Activated naive CD4-positive, alpha-beta T cell treated with anti-CD3 and anti-CD28 coated beads, Interleukin-2, amount 50 U/mL, for 72 hours (primary cell): ENCODE data around the gene PREPL. TPM values are rescaled to one million over a fixed set of nuclear protein-coding genes. Genes with fewer than 3 reads are reported as not detected.
"Not testable (repeated sequence)": the region's sequence is repeated elsewhere in the genome, so short reads cannot be mapped to it uniquely, and the experiment has no call there.

Source experiments
- ATAC-seq, 2 donors: fragments of 150-1000 bp; cut with Tn5 transposase; 2 replicates each; pipeline ENCODE4 v1.10.0; 2021; ENCODE audit warnings: mild to moderate bottlenecking in 2 of 2, moderate library complexity in 2 of 2
- DNase-seq, 2 donors: peaks; one replicate each; pipeline ENCODE4 v3.0.0; 2021 to 2022; ENCODE audit warnings: low spot score in 2 of 2
- H3K27ac Mint-ChIP-seq, 2 donors: one replicate each; pipeline ENCODE4 v1.8.0; 2022; ENCODE audit warnings: mild to moderate bottlenecking in 2 of 2, mixed read lengths in 2 of 2
- H3K36me3 Mint-ChIP-seq, 2 donors: one replicate each; pipeline ENCODE4 v1.8.0; 2022; ENCODE audit warnings: mixed read lengths in 2 of 2
- H3K9me3 Mint-ChIP-seq, 2 donors: one replicate each; pipeline ENCODE4 v1.8.0; 2022; ENCODE audit warnings: mixed read lengths in 2 of 2
- total RNA-seq, 2 donors: library from RNA; stranded (reverse); gene quantifications; one replicate each; pipeline ENCODE4 v1.2.3, GENCODE V29; 2022

The PREPL gene
- total RNA-seq, 2 donors from 2014 or later = 25.0 to 30.1 TPM

DNA sequence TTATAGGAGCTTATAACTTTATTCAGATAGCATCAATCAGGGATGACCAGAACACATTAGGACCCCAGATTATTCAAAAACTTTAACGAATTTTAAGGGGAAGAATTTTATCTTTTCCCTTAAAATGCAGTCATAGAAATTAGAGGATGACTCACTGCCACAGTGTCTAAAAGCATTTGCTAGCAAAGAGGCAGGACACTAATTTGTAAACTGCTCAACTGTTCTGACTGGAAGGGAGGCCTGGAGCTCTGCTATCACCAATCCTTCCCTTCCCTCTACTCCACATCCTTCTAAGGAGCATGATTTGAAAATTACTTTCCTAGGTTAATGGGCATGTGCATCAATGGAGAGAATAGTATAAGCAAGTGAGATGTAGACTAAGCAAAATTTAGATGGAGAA, 40.5 kb downstream of the PREPL start:
- DNase-seq = no peak
- no peak overlapping the region for H3K27ac Mint-ChIP-seq
- no peak for ATAC-seq
- no peaks in the 10 kb centered on the region for H3K9me3 Mint-ChIP-seq
- peaks cover 13 to 20% of the 10 kb centered on the region in 2 donors for H3K36me3 Mint-ChIP-seq

- DNase-seq (no peak), ATAC-seq (no peak)
- H3K9me3 Mint-ChIP-seq = peaks cover 3 to 13% of the 10 kb centered on the region in 2 donors
- H3K27ac Mint-ChIP-seq = no peak overlapping the region
- peaks cover 48 to 51% of the 10 kb centered on the region in 2 donors for H3K36me3 Mint-ChIP-seq
Measured at GRCh38 chr2:44315945-44316344, 45.3 kb downstream of the PREPL start.

DNA sequence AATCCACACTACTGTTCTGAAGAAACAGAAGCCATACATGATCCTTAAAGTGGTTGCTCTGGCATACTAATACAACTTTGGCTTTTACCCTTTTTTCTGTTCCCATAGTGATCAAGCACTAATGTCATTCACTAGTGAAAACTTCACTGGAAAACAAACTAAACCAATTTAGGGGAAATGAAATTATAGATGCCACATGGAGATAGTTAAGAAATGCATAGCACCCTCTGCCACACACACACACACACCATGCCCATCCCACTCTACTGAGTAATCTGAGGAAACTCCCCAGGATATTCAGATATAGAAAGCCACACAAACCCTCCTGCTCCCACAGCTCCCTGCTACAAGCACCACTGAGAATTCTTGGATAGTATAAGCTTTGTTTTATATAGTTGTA, 46.9 kb downstream of the PREPL start:
- no peak for ATAC-seq

DNA sequence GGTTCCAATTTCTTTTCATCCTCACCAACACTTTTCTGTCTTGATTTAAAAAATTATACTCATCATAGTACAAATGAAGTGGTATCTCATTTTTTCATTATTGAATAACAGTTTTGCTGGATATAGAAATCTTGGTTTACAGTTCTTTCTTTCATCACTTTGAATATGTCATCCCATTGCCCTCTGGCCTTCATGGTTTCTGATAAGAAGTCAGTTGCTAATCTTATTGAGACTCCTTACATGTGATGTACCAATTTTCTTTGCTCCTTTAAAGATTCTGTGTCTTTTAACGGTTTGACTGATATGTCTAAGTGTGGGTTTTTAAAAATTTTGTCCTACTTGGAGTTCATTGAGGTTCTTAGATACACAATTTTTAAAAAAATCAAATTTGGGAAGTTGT, 51.0 kb downstream of the PREPL start:
- peaks cover 36 to 49% of the 10 kb centered on the region in 2 donors for H3K36me3 Mint-ChIP-seq
- DNase-seq = no peak
- no peak overlapping the region for H3K27ac Mint-ChIP-seq
- peaks cover 12 to 22% of the 10 kb centered on the region in 2 donors for H3K9me3 Mint-ChIP-seq
- no peak for ATAC-seq

More for the DNA sequence above, 46.9 kb downstream of the PREPL start:
- peaks cover 8 to 18% of the 10 kb centered on the region in 2 donors for H3K9me3 Mint-ChIP-seq
- DNase-seq = no peak
- H3K36me3 Mint-ChIP-seq = peaks cover 52 to 63% of the 10 kb centered on the region in 2 donors
- no peak overlapping the region for H3K27ac Mint-ChIP-seq

GRCh38 chr2:44305882-44306281, 55.4 kb downstream of the PREPL start:
- ATAC-seq = no peak
- H3K9me3 Mint-ChIP-seq = peaks cover 8 to 9% of the 10 kb centered on the region in 2 donors
- H3K36me3 Mint-ChIP-seq = peaks cover 3 to 11% of the 10 kb centered on the region in 2 donors
- no peak overlapping the region for H3K27ac Mint-ChIP-seq
- DNase-seq = no peak

GRCh38 chr2:44304258-44304657, 57.0 kb downstream of the PREPL start:
- no peak overlapping the region for H3K27ac Mint-ChIP-seq

DNA sequence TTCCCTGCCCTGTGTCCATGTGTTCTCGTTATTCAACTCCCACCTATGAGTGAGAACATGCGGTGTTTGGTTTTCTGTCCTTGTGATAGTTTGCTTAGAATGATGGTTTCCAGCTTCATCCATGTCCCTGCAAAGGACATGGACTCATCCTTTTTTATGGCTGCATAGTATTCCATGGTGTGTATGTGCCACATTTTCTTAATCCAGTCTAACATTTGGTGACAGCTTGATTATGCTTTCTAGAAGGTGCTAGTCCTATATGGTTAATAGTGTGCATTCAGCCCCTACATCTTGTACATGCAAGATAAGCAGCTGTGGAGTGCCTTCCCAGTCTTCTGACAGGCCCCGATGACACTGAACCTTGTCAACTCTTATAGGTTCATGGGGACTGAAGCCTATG, 57.5 kb downstream of the PREPL start:
- ATAC-seq, H3K9me3 Mint-ChIP-seq, H3K36me3 Mint-ChIP-seq, H3K27ac Mint-ChIP-seq, DNase-seq: not testable (repeated sequence)

More at GRCh38 chr2:44304258-44304657, 57.0 kb downstream of the PREPL start:
- H3K9me3 Mint-ChIP-seq = peaks cover 3 to 4% of the 10 kb centered on the region in 2 donors
- ATAC-seq = no peak
- DNase-seq = no peak
- H3K36me3 Mint-ChIP-seq = no peaks in the 10 kb centered on the region

GRCh38 chr2:44301111-44301510, 60.2 kb downstream of the PREPL start:
- Mint-ChIP-seq H3K27ac (no peak overlapping the region), H3K36me3 (no peaks in the 10 kb centered on the region), H3K9me3 (no peaks in the 10 kb centered on the region)
- ATAC-seq (no peak), DNase-seq (no peak)

- DNase-seq (no peak), ATAC-seq (no peak)
- Mint-ChIP-seq H3K9me3 (no peaks in the 10 kb centered on the region), H3K27ac (no peak overlapping the region), H3K36me3 (no peaks in the 10 kb centered on the region)
Measured at GRCh38 chr2:44299635-44300034, 61.7 kb downstream of the PREPL start.

GRCh38 chr2:44297431-44297830, 63.9 kb downstream of the PREPL start:
- DNase-seq (no peak), ATAC-seq (no peak)
- Mint-ChIP-seq H3K27ac (no peak overlapping the region), H3K36me3 (no peaks in the 10 kb centered on the region), H3K9me3 (no peaks in the 10 kb centered on the region)

DNA sequence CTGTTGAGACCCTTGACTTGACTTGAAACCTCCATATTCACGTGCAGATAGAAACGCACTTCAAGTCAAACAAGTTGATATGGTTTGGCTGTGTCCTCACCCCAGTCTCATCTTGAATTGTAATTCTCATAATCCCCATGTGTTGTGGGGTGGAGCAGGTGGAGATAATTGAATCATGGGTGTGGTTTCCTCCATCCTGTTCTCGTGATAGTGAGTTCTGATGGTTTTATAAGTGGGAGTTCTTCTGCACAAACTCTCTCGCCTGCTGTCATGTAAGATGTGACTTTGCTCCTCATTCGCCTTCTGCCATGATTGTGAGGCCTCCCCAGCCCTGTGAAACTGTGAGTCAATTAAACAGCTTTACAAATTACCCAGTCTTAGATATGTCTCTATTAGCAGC, 64.6 kb downstream of the PREPL start:
- DNase-seq (no peak), ATAC-seq (peak in 1 of 2 donors; percentile 18)
- H3K9me3 Mint-ChIP-seq = no peaks in the 10 kb centered on the region
- H3K36me3 Mint-ChIP-seq = no peaks in the 10 kb centered on the region
- no peak overlapping the region for H3K27ac Mint-ChIP-seq

DNA sequence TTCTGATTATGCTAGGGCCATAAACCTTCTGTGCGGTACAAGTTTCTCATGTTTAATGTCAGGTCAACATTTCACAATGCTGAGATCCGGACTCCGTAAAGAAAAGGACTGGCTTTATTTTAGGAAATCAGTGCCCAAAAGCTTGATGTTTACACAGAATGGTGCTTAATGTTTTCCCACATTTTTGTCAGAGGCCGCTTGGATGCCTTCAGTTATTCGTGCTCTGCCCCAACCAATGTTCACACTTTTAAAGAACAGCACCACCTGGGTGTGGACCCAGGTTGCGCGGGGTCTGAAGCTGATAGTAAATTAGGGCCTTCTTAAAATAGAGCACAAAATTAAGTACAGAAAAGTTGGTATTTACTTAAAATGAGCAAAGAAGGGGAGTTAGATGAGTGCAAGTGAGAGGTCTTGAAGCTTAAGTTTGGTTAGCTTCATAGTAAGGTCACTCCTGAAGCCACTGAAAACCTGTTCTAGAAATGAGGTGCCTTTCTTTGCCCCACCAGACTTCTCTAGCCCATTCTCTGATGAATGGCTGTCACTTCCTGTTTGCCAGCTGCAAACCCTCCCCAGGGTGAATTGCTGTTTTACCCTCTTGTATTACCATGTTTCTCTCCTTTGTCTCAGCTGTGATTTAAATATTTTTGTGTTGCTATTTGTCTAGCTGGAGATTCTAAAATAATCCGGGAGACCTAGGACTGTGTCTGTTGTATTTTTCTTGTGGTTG, 65.5 kb downstream of the PREPL start:
- Mint-ChIP-seq H3K36me3 (no peaks in the 10 kb centered on the region), H3K9me3 (no peaks in the 10 kb centered on the region), H3K27ac (no peak overlapping the region)
- no peak for ATAC-seq
- no peak for DNase-seq

GRCh38 chr2:44295113-44295512, 66.2 kb downstream of the PREPL start:
- Mint-ChIP-seq H3K36me3 (no peaks in the 10 kb centered on the region), H3K9me3 (no peaks in the 10 kb centered on the region), H3K27ac (no peak overlapping the region)
- no peak for DNase-seq
- no peak for ATAC-seq

- H3K27ac Mint-ChIP-seq = no peak overlapping the region
- H3K36me3 Mint-ChIP-seq = no peaks in the 10 kb centered on the region
- no peak for ATAC-seq
- DNase-seq = no peak
- H3K9me3 Mint-ChIP-seq = no peaks in the 10 kb centered on the region
Measured at GRCh38 chr2:44291281-44292248, 69.7 kb downstream of the PREPL start.

DNA sequence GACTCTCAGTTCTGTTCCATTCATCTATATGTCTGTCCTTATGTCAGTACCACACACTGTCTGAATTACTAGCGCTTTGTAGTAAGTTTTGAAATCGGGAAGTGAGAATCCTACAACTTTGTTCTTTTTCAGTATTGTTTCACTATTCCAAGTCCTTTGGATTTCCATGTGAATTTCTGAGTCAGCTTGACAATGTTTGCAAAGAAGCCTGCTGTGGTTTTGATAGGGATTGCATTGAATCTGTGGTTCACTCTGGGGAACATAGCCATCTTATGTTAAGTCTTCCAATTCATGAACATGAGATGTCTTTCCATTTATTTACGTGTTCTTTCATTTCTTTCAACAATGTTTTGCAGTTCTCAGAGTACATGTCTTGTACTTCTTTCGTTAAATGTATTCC, 71.0 kb downstream of the PREPL start:
- no peak for ATAC-seq
- no peaks in the 10 kb centered on the region for H3K9me3 Mint-ChIP-seq
- DNase-seq = no peak
- no peak overlapping the region for H3K27ac Mint-ChIP-seq
- H3K36me3 Mint-ChIP-seq = no peaks in the 10 kb centered on the region

DNA sequence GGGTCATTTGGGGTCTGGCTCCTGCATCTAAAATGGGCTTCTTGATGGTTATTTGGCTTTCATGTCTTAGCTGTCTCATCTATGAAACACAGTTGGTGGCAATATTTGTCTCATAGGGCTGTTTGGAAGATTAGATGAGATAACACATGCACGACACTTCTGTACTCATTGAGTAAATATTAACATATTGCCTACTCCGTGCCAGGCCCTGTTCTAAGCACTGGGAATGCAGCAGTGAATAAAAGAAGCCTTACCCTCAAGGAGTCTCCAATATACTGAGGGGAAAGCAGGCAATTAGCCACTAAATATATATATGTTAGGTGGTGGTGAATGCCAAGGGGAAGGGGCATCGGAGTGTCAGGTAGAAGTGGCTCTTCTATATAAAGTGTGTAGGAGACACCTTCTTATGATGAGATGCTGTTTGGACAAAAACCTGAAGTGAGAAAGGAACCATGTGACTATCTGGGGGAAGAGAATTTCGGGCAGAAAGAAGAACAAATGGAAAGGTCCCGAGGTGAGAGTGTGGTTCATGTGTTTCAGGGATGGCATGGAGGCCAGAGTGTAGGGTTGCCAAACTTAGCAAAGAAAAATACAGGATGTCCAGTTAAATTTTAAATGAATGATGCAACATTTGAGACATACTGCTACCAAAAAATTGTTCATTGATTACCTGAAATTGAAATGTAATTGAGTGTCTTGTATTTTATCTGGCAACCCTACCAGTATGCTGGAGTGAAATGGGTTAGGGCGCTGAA, 74.2 kb downstream of the PREPL start:
- Mint-ChIP-seq H3K27ac (no peak overlapping the region), H3K9me3 (no peaks in the 10 kb centered on the region), H3K36me3 (no peaks in the 10 kb centered on the region)
- ATAC-seq (no peak), DNase-seq (no peak)
